ENCODE data around the gene CPB2.

The CPB2 gene

DNA sequence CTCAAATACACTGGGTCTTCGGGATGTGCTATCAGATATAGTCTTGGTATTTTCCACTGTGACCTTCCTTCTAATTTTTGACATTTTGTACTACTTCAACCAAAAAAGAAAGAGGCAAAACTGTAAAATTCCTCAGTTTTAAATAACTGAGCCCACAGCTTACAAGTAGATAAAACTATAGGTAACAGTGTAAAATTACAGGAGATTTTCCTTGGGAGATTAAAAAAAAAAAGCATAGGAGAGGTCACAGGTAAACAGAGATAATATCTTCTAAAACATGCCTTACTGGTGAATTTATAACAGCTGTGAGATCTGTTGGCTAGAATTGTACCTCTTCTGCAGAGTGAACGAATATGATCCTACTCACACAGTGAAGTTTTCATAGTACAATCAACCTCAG lies 59.4 kb downstream of the CPB2 start:
- no peak for DNase-seq

DNA sequence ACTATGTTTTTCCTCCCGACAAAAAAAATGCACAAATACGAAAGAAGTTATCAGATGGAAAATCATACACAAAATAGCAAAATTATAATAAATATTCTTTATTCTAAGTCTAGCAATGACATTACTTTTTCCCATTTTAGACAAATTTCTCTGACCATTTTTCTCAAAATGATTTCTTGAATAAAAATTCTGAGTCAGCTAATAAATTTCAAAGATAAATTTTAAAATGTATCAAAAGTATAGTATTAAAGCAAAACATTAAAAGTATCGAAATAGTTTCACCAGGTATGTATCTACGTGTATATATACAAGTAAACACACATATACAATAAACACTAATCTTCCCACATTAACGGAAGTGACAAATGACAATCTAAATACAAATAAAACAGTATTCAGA lies 61.2 kb downstream of the CPB2 start:
- DNase-seq = no peak

DNA sequence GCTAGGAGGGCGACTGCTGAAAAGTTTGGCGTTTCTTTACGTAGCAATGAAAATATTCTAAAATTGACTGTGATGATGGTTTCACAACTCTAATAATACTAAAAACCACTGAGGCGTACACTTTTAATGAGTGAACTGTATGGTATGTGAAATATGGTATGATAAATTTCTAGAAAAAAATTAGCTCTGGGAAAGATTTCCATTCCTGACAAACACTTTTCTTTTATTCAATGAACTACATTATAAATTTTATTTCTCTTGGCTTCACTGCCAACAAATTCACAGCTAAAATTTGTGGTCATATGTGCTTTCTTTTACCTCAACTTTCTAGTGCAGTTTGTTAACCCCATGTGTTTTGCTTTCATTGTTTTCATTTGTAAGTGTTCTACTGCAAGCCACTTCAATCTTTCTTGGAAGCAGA lies 63.4 kb downstream of the CPB2 start:
- DNase-seq = no peak

DNA sequence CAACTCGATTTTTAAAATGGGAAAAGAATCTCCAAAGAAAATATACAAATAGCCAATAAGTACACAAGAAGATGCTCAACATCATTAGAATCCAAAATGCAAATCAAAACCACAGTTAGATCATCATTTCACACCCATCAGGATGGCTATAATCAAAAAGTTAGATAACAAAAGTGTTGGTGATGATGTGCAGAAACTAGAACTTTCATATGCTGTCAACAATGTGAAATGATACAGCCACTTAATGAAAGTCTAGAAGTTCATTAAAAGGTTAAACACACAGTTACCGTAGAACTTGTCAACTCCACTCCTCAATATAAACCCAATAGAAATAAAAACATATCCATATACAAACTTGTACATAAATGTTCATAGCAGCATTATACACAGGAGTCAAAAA lies 64.1 kb downstream of the CPB2 start:
- DNase-seq = no peak

DNA sequence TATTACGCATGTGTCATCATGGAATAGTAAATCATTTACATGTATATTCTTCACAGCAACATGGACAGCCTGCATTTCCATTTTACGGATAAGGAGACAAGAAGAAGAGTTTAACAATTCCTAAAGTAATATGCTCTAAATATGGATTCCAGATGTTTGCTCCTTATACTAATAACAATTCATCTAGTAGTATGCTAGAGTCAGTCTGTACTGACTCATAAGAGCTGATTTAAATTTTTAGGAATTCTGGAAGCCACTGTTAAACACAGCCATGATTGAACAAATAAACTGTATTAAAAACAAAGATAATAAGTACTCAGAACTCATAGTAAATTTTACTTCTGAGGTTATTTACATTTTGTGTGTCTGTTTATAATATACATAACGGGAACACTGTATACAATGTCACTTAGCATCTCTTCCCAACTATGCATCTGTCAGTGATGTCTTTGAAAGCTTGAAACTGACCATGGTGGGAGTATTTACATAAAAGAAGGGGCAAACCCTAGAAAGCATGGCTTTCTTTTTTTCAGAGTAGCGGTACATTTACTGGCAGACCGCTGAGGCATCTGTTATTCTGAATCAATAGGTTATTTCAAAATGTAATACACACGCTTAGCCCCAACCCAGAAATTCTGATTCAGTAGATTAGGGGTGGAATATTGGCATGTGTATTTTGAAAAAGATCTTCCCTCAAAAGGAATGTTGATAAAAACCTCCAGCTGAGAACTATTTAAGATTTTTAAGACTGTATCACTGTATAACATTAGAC lies 65.2 kb downstream of the CPB2 start:
- no peak for DNase-seq

DNA sequence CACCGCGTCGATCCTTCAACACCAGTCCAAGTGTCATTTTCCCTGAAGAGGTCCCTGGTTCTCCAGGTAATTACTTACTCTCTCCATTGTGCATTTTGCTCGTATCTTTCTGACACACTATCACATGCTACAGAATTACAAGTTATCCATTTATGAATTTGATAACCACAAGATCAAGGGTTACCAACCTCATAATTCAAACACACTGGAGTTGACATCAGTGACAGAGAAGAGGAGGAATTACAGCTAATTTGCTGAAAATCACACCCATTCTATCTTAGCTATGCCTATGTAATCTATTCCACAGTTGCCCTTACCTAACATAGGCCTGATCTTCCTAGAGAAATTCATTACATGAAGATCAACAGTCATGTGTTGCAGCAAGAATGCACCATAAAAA lies 66.5 kb downstream of the CPB2 start:
- DNase-seq = no peak

DNA sequence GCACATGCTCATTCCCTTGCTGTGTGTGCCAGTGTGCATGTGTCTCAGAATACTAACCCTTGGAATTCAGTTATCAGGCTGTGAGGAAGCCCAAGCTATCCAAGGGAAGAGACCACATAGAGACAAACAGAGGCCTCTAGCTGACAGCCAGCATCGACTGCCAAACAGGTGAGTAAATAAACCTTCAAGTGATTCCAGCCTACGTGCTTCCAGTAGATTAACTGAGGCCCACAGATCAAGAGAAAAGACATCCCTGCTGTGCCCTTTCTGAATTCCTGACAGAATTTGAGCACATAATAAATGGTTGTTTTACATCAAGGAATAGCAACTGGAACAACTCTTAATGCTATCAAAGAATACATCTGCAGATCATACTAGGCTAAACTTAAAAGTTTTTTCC lies 69.8 kb downstream of the CPB2 start:
- no peak for DNase-seq

DNA sequence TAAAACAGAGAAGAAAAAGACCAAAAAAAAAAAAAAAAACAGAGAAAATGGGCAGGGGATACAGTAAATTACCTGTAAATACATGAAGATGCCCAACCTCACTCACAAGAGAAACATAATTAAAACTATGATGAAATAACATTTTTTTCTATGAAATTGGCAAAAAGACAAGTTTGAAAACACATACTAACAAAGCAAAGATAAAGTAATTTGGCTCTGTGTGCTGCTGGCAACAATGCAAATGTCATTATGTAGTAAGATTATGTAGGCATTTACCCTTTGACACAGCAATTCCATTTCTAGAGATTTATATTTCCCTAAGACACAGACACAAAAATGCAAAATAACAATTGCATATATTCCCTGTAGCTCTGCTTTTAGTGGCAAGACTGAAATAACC lies 72.5 kb downstream of the CPB2 start:
- DNase-seq = no peak

DNA sequence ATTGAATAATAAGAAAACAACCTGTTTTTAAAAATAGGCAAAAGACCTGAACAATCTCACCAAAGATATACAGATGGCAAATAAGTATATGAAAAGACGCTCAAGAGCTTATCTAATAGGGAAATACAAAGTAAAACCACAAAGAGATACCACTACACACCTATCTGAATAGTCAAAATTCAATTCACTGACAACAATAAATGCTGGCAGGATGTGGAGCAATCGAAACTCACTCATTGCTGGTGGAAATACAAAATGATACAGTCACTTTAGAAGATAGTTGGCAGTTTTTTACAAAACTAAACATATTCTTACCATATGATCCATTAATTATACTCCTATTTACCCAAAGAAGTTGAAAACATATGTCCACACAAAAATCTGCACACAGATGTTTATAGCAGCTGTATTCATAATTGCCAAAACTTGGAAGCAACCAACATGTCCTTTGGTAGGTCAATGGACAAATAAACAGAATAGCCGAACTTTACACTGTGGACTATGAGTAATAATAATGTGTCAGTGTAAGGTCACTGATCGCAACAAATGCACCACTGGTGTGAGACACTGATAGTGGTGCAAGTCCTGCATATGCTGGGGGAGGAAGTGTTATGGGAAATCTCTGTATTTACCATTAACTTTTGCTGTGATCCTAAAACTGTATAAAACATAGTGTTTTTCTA lies 73.1 kb downstream of the CPB2 start:
- no peak for DNase-seq

DNA sequence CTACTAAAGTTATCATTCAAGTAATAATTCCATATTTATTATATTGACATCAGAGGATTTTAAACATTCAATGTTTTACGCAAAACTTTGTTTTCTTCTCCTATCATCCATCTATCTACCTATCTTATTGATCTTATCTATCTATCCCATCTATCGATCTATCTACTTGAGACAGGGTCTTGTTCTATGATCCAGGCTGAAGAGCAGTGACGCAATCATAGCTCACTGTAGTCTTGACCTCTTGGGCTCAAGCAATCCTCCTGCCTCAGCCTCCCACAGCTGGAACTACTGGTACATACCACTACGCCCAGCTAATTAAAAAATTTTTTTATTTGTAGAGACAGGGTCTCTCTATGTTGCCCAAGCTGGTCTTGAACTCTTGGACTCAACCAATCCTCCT lies 79.7 kb downstream of the CPB2 start:
- DNase-seq = no peak

DNA sequence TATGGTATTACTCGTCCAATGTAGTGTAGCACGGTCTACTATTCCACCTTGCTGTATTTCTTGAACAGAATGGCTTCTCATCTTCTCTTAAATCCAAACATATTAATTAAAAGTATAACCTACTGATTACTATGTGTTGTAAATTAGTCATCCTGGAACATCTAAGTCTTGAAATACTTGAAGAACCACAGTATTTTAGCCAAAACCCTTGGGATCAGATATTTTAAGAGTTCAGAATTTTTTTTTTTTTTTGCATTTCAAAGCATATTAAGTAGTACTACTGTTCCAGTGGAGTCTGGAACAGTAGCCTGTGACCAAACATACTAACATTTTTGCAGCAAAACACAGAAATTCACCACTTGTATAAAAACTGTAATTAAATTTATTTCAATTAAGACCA lies 82.4 kb downstream of the CPB2 start:
- DNase-seq = no peak

DNA sequence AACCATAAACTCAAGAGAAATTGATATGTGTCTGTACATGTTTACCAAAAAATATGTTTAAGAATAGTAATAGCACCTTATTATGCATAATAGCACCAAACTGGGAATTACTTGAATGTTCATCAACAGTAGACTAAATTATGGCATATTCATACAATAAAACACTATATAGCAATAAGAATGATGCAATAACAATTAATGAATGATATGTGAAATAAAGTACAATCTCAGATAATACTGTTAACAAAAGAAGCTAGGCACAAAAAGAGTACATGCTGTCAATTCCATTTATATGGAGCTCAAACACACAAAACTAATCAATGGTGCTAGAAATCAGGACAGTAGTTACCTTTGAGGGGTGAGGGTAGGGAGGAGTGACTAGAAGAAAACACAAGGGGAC lies 88.6 kb downstream of the CPB2 start:
- no peak for DNase-seq

DNA sequence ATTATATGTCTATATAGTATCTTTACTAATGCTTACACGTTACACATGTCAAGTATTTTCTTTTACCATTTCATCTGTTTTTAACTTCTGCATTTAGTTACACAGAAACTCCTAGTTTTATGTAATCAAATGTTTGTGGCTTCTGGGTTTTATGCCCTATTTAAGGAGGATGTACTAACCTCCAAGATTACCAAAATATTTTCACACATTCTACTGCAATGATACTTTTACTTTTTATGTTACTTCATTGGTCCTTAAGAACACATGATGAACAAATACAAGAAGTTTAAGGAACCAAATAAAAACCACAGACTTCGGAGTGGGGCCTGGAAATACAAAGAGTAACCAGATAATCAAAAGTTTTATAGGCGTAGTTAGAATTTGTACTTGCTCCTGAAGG lies 89.5 kb downstream of the CPB2 start:
- DNase-seq = no peak

DNA sequence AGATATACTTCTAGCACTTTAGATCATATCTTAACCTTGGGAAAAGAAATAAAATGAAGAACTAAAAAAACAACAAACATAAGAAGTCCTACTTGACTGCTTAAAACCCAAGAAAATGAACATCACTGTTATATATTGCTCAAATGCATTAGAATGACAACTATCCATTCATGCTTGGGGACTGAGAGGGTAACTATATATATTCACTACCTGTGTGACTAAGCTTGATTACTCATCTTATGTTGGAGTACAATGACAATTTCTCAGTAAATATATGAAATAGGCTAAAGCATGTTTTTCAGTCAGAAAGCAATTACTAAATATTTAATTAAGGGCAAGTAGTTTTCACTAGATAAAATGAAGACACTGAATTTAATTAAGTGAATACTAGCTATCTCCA lies 92.4 kb downstream of the CPB2 start:
- DNase-seq = no peak

DNA sequence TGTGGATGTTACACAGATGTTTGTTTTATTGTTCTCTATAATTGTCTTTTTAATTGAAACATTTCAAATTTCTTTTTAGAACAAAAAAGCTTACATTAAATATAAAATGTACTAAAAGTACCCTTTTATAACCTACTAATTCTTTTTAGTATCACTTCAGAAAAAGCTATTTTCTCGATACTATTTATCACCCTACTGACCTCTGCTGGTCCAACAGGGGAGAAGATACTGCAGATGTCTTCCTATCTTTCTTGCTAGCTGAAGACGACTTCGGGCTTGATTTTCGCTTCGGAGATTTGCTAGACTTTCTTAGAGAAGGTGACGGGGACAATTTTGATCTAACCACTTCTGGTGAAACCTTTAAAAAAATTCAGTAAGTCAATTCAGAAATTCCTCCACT lies 94.7 kb downstream of the CPB2 start:
- no peak for DNase-seq

DNA sequence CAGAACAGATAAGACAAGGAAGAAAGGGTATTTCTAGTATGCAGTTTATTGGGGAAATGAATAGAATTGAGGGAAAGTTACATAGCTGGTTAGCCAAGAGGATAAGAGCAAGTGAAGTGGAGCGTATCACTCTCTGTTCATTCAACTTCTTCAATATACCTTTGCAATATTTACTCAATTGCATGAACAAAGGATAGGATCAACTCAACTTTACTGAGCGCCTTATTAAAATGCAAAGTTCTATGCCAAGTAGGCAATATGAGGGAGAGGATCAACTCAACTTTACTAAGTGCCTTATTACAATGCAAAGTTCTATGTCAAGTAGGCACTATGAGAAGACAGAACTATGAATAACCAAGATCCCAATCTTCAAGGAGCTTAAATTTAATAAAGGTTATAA lies 96.2 kb downstream of the CPB2 start:
- no peak for DNase-seq

DNA sequence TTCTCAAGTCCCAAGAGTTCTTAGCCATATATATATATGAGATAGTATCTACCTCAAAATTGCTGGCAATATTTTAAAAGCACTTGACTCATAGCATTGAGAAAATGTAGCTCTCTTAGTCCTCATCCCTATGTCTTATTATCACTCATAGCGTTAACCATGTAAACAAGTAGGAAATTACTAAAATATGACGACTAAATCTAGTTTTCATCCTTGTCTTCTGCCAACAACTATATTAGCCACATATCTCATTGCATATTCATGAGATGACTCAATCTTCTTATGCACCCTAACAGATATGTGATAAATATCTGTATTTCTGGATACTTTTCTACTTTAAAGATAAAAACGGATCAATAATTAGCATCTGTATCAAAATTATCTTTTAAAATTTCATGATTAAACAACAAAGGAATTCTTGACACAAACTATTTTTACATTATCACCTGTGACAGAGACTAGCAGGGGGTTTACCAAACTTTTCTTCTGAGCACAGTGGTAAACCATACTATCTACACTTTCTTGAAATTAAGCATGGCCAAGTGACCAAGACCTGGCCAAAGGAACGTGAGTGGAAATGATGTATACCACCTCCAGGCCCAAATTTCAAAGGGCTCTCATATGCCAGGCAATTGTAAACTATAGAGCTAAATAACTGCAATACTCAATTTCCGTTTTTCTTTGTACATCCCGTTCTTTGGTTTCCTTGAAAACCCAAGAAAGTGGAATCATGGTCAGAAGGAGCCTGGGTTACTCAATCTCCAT lies 98.0 kb downstream of the CPB2 start:
- no peak for DNase-seq

DNA sequence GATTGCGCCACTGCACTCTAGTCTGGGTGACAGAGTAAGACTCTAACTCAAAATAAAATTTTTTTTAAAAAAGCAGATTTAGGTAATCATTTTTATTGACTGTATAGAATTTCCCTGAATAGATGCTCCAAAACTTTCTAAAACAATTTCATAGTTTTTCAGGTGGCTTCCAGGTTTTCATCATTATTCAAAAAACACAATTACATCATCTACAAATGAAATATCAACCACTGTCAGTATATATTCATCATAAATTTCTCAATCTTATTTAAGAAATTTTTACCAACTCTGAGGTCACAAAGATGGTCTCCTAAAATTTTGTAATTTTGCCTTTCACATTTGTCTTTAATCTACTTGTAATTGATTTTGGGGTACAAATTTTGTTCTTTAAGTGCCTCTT lies 100.3 kb downstream of the CPB2 start:
- DNase-seq = no peak

Measured in CD4-positive, alpha-beta T cell treated with Interferon alpha-2 for 1 hour (primary cell).